ENCODE measurements around the gene EFHD2.
"Not testable (repeated sequence)": the region's sequence is repeated elsewhere in the genome, so short reads cannot be mapped to it uniquely, and the experiment has no call there.

Gene EFHD2

GRCh38 chr1:15409388-15410222 is at the start of gene EFHD2:
TSS of gene EFHD2 (plus strand) at chr1:15409888. CDS start at chr1:15409972, 84 bp downstream.
- peak; percentile 86 to 88 for DNase-seq

- no peak for DNase-seq
Measured at GRCh38 chr1:15360700-15361099, 49.0 kb upstream of the EFHD2 start.

GRCh38 chr1:15362096-15362736 is 47.5 kb upstream of the EFHD2 start:
- no peak for DNase-seq

GRCh38 chr1:15362737-15363128 is 47.0 kb upstream of the EFHD2 start:
- no peak for DNase-seq

GRCh38 chr1:15364740-15365139 is 44.9 kb upstream of the EFHD2 start:
- no peak for DNase-seq

- no peak for DNase-seq
Measured at GRCh38 chr1:15368888-15369287, 40.8 kb upstream of the EFHD2 start.

- no peak for DNase-seq
Measured at GRCh38 chr1:15370268-15370667, 39.4 kb upstream of the EFHD2 start.

GRCh38 chr1:15370781-15371520 is 38.7 kb upstream of the EFHD2 start:
- no peak for DNase-seq

GRCh38 chr1:15371610-15372545 is 37.8 kb upstream of the EFHD2 start:
- no peak for DNase-seq

GRCh38 chr1:15378729-15379128 is 31.0 kb upstream of the EFHD2 start:
- DNase-seq: no peak

GRCh38 chr1:15379151-15379550 is 30.5 kb upstream of the EFHD2 start:
- DNase-seq: not testable (repeated sequence)

- DNase-seq: no peak
Measured at GRCh38 chr1:15380601-15381508, 28.8 kb upstream of the EFHD2 start.

GRCh38 chr1:15381805-15382204 is 27.9 kb upstream of the EFHD2 start:
- DNase-seq: no peak

GRCh38 chr1:15382601-15383518 is 26.8 kb upstream of the EFHD2 start:
- DNase-seq: no peak

- no peak for DNase-seq
Measured at GRCh38 chr1:15383810-15384209, 25.9 kb upstream of the EFHD2 start.

- DNase-seq: no peak
Measured at GRCh38 chr1:15384301-15384901, 25.3 kb upstream of the EFHD2 start.

- no peak for DNase-seq
Measured at GRCh38 chr1:15385420-15385819, 24.3 kb upstream of the EFHD2 start.

GRCh38 chr1:15386164-15386749 is 23.4 kb upstream of the EFHD2 start:
- no peak for DNase-seq

GRCh38 chr1:15388201-15388880 is 21.3 kb upstream of the EFHD2 start:
- no peak for DNase-seq
